Measurements from ENCODE around the gene CAPNS1.

The CAPNS1 gene

GRCh38 chr19:36144624-36145023 is 4.8 kb downstream of the CAPNS1 start:
- ATAC-seq (ENCODE audit: insufficient read depth, low read depth) = no peak
- Histone ChIP-seq H3K79me2 (ENCODE audit: insufficient read depth, low read length) (peaks cover 24% of the 10 kb centered on the region), H2AFZ (ENCODE audit: low read depth, low read length) (no peak overlapping the region), H3K27me3 (ENCODE audit: insufficient read depth, low read length, poor library complexity) (no peaks in the 10 kb centered on the region), H3K9ac (ENCODE audit: low read depth, low read length) (no peak overlapping the region), H3K36me3 (ENCODE audit: insufficient read depth, low read length) (peaks cover 65% of the 10 kb centered on the region), H3K27ac (ENCODE audit: low read length) (no peak overlapping the region), H3K4me2 (ENCODE audit: insufficient read depth, low read length) (no peak overlapping the region), H3K4me1 (ENCODE audit: insufficient read depth, low read length) (peaks cover 11% of the 10 kb centered on the region), H3K4me3 (ENCODE audit: low read depth in 1 of 2, low read length in 2 of 2) (no peak overlapping the region), H4K20me1 (ENCODE audit: insufficient read depth, low read length) (peaks cover 17% of the 10 kb centered on the region), H3K9me3 (ENCODE audit: insufficient read depth, low read length, severe bottlenecking) (no peaks in the 10 kb centered on the region)
- no peak for DNase-seq
- no peak for TF ChIP-seq EZH2 (IDR thresholded peaks at IDR 0.05; ENCODE audit: borderline replicate concordance, low read depth, low read length, severe bottlenecking)
- TF ChIP-seq CTCF (IDR thresholded peaks at IDR 0.05; ENCODE audit: borderline replicate concordance, extremely low read depth, low read length, poor library complexity, severe bottlenecking) = no peak

- Histone ChIP-seq H2AFZ (ENCODE audit: low read depth, low read length) (no peak overlapping the region), H3K4me2 (ENCODE audit: insufficient read depth, low read length) (no peak overlapping the region), H3K4me3 (ENCODE audit: low read depth in 1 of 2, low read length in 2 of 2) (no peak overlapping the region), H3K36me3 (ENCODE audit: insufficient read depth, low read length) (peaks cover 59% of the 10 kb centered on the region), H3K4me1 (ENCODE audit: insufficient read depth, low read length) (no peaks in the 10 kb centered on the region), H3K9ac (ENCODE audit: low read depth, low read length) (no peak overlapping the region), H3K79me2 (ENCODE audit: insufficient read depth, low read length) (no peaks in the 10 kb centered on the region), H3K27me3 (ENCODE audit: insufficient read depth, low read length, poor library complexity) (no peaks in the 10 kb centered on the region), H3K27ac (ENCODE audit: low read length) (no peak overlapping the region), H4K20me1 (ENCODE audit: insufficient read depth, low read length) (0 out of 2 replicates have a peak, but pooled peaks cover 3% of the 10 kb centered on the region), H3K9me3 (ENCODE audit: insufficient read depth, low read length, severe bottlenecking) (no peaks in the 10 kb centered on the region)
- ATAC-seq (ENCODE audit: insufficient read depth, low read depth) = no peak
- TF ChIP-seq EZH2 (IDR thresholded peaks at IDR 0.05; ENCODE audit: borderline replicate concordance, low read depth, low read length, severe bottlenecking) (no peak), CTCF (IDR thresholded peaks at IDR 0.05; ENCODE audit: borderline replicate concordance, extremely low read depth, low read length, poor library complexity, severe bottlenecking) (no peak)
- DNase-seq = no peak
Observed at GRCh38 chr19:36149673-36150406, 10.0 kb downstream of the CAPNS1 start.

- Histone ChIP-seq H2AFZ (ENCODE audit: low read depth, low read length) (no peak overlapping the region), H3K4me1 (ENCODE audit: insufficient read depth, low read length) (no peaks in the 10 kb centered on the region), H3K79me2 (ENCODE audit: insufficient read depth, low read length) (no peaks in the 10 kb centered on the region), H3K27me3 (ENCODE audit: insufficient read depth, low read length, poor library complexity) (no peaks in the 10 kb centered on the region), H3K9ac (ENCODE audit: low read depth, low read length) (no peak overlapping the region), H3K4me3 (ENCODE audit: low read depth in 1 of 2, low read length in 2 of 2) (no peak overlapping the region), H3K9me3 (ENCODE audit: insufficient read depth, low read length, severe bottlenecking) (no peaks in the 10 kb centered on the region), H3K27ac (ENCODE audit: low read length) (no peak overlapping the region), H3K36me3 (ENCODE audit: insufficient read depth, low read length) (peaks cover 52% of the 10 kb centered on the region), H4K20me1 (ENCODE audit: insufficient read depth, low read length) (0 out of 2 replicates have a peak, but pooled peaks cover 3% of the 10 kb centered on the region), H3K4me2 (ENCODE audit: insufficient read depth, low read length) (no peak overlapping the region)
- TF ChIP-seq CTCF (IDR thresholded peaks at IDR 0.05; ENCODE audit: borderline replicate concordance, extremely low read depth, low read length, poor library complexity, severe bottlenecking) = no peak
- TF ChIP-seq EZH2 (IDR thresholded peaks at IDR 0.05; ENCODE audit: borderline replicate concordance, low read depth, low read length, severe bottlenecking) = no peak
- no peak for DNase-seq
- no peak for ATAC-seq (ENCODE audit: insufficient read depth, low read depth)
Observed at GRCh38 chr19:36150586-36150985, 10.7 kb downstream of the CAPNS1 start.

All from DND-41 (cell line).